ENCODE results near the gene NEURL1B. TPM values are rescaled to one million over a fixed set of nuclear protein-coding genes. Genes with fewer than 3 reads are reported as not detected.

The NEURL1B gene
- polyA plus RNA-seq, 1 donor (not counting 4 experiments of a cell fraction or from before 2014, with no cell fraction given), result 0.43 TPM

GRCh38 chr5:172714491-172715420 is 73.7 kb downstream of the NEURL1B start:
- FAIRE-seq (no peak), DNase-seq (ENCODE audit: low read depth, low spot score) (peak; percentile 54)
- peak overlapping the region; percentile 6 for H3K9ac ChIP-seq (ENCODE audit: control insufficient read depth, extremely low read depth, insufficient read depth, low read length)
- TF ChIP-seq EZH2 (IDR thresholded peaks at IDR 0.05; ENCODE audit: low read length) (no peak), CTCF (optimal IDR thresholded peaks at IDR 0.05 in 1 of 3, IDR thresholded peaks at IDR 0.05 in 1 of 3, conservative IDR thresholded peaks at IDR 0.05 in 1 of 3; ENCODE audit: extremely low read depth in 1 of 3, insufficient read depth in 2 of 3, low read length in 3 of 3) (peak in 2 of 3 experiments; percentile 94 to 95)
- peak overlapping the region; percentile 2 for H3K27ac ChIP-seq (ENCODE audit: control insufficient read depth, insufficient read depth, low read length)
- H3K4me1 ChIP-seq (ENCODE audit: control insufficient read depth, extremely low read depth, insufficient read depth, low read length), result peaks cover 14% of the 10 kb centered on the region
- H3K4me2 ChIP-seq (ENCODE audit: control insufficient read depth, extremely low read depth, insufficient read depth, low read depth, low read length), result peak overlapping the region; percentile 25
- no peaks in the 10 kb centered on the region for H3K79me2 ChIP-seq (ENCODE audit: control insufficient read depth, insufficient read depth, low read length)
- H4K20me1 ChIP-seq (ENCODE audit: control insufficient read depth, extremely low read depth, insufficient read depth, low read length), result no peaks in the 10 kb centered on the region
- H3K4me3 ChIP-seq (ENCODE audit: control insufficient read depth in 2 of 3, extremely low read depth in 1 of 3, insufficient read depth in 2 of 3, low read depth in 1 of 3, low read length in 3 of 3), result no peak overlapping the region
- H2AFZ ChIP-seq (ENCODE audit: control insufficient read depth, low read length), result peak overlapping the region; percentile 48
- peaks cover 2% of the 10 kb centered on the region for H3K27me3 ChIP-seq (ENCODE audit: control insufficient read depth, extremely low read depth, insufficient read depth, low read length)
- no peaks in the 10 kb centered on the region for H3K9me1 ChIP-seq (ENCODE audit: control insufficient read depth, extremely low read depth, insufficient read depth, low read length)
- dilution Hi-C loops (cut with MboI; ENCODE audit: extremely low pct_ligation_motif_present, low sequenced_read_pairs), result no loop called here
- H3K9me3 ChIP-seq (ENCODE audit: control insufficient read depth, low read depth, low read length), result no peaks in the 10 kb centered on the region
- no peaks in the 10 kb centered on the region for H3K36me3 ChIP-seq (ENCODE audit: control insufficient read depth in 2 of 2, extremely low read depth in 1 of 2, insufficient read depth in 2 of 2, low read length in 2 of 2)

GRCh38 chr5:172715421-172715780 is 74.3 kb downstream of the NEURL1B start:
- H3K9me3 ChIP-seq (ENCODE audit: control insufficient read depth, low read depth, low read length), result no peaks in the 10 kb centered on the region
- TF ChIP-seq CTCF (optimal IDR thresholded peaks at IDR 0.05 in 1 of 3, IDR thresholded peaks at IDR 0.05 in 1 of 3, conservative IDR thresholded peaks at IDR 0.05 in 1 of 3; ENCODE audit: extremely low read depth in 1 of 3, insufficient read depth in 2 of 3, low read length in 3 of 3), result no peak
- no peaks in the 10 kb centered on the region for H4K20me1 ChIP-seq (ENCODE audit: control insufficient read depth, extremely low read depth, insufficient read depth, low read length)
- peaks cover 3% of the 10 kb centered on the region for H3K27me3 ChIP-seq (ENCODE audit: control insufficient read depth, extremely low read depth, insufficient read depth, low read length)
- no peak overlapping the region for H3K4me3 ChIP-seq (ENCODE audit: control insufficient read depth in 2 of 3, extremely low read depth in 1 of 3, insufficient read depth in 2 of 3, low read depth in 1 of 3, low read length in 3 of 3)
- no peaks in the 10 kb centered on the region for H3K36me3 ChIP-seq (ENCODE audit: control insufficient read depth in 2 of 2, extremely low read depth in 1 of 2, insufficient read depth in 2 of 2, low read length in 2 of 2)
- no peak overlapping the region for H3K9ac ChIP-seq (ENCODE audit: control insufficient read depth, extremely low read depth, insufficient read depth, low read length)
- H3K4me2 ChIP-seq (ENCODE audit: control insufficient read depth, extremely low read depth, insufficient read depth, low read depth, low read length), result no peak overlapping the region
- no peaks in the 10 kb centered on the region for H3K9me1 ChIP-seq (ENCODE audit: control insufficient read depth, extremely low read depth, insufficient read depth, low read length)
- H3K4me1 ChIP-seq (ENCODE audit: control insufficient read depth, extremely low read depth, insufficient read depth, low read length), result peaks cover 14% of the 10 kb centered on the region
- dilution Hi-C loops (cut with MboI; ENCODE audit: extremely low pct_ligation_motif_present, low sequenced_read_pairs), result no loop called here
- peak overlapping the region; percentile 2 for H3K27ac ChIP-seq (ENCODE audit: control insufficient read depth, insufficient read depth, low read length)
- FAIRE-seq (no peak), DNase-seq (ENCODE audit: low read depth, low spot score) (no peak)
- no peaks in the 10 kb centered on the region for H3K79me2 ChIP-seq (ENCODE audit: control insufficient read depth, insufficient read depth, low read length)
- H2AFZ ChIP-seq (ENCODE audit: control insufficient read depth, low read length), result no peak overlapping the region

Measured in keratinocyte (primary cell).